GM23338 (cell line): ENCODE measurements around the gene MAST4. TPM values are rescaled to one million over a fixed set of nuclear protein-coding genes. Genes with fewer than 3 reads are reported as not detected.

Experiments used
- ATAC-seq: fragments of 200-7000 bp; cut with Tn5 transposase; 3 replicates; pipeline ENCODE4 v1.9.1; 2020
- DNase-seq: peaks from one replicate; pipeline ENCODE4 v3.0.0-alpha.2; 2015; ENCODE audit warnings: low spot score
- H2AFZ ChIP-seq: fragments of 200-600 bp; sonication (generic); 2 replicates; pipeline ENCODE4 v1.8.0; 2016; ENCODE audit warnings: antibody characterized with exemption, mild to moderate bottlenecking, moderate library complexity
- H3F3A ChIP-seq: fragments of 200-600 bp; sonication (generic); replicated peaks from 2 replicates; pipeline ENCODE4 v1.8.0; 2017; ENCODE audit warnings: antibody characterized with exemption, mixed run types, low read depth
- H3K27ac ChIP-seq: fragments of 200-600 bp; sonication (generic); 2 replicates; pipeline ENCODE4 v1.6.1; 2016; ENCODE audit warnings: low read depth
- H3K27me3 ChIP-seq: fragments of 200-600 bp; sonication (generic); 2 replicates; pipeline ENCODE4 v1.8.0; 2016; ENCODE audit warnings: mild to moderate bottlenecking, mixed run types, moderate library complexity; ENCODE audit not compliant: insufficient read depth
- H3K36me3 ChIP-seq: fragments of 200-600 bp; sonication (generic); 2 replicates; pipeline ENCODE4 v1.8.0; 2016; ENCODE audit warnings: mild to moderate bottlenecking; ENCODE audit not compliant: insufficient read depth
- H3K4me1 ChIP-seq: fragments of 200-600 bp; sonication (generic); 2 replicates; pipeline ENCODE4 v1.8.0; 2016; ENCODE audit warnings: mild to moderate bottlenecking, moderate library complexity; ENCODE audit not compliant: insufficient read depth
- H3K4me2 ChIP-seq: fragments of 200-600 bp; sonication (generic); 2 replicates; pipeline ENCODE4 v1.7.1; 2017; ENCODE audit warnings: mixed run types
- H3K4me3 ChIP-seq: fragments of 200-600 bp; sonication (generic); 2 replicates; pipeline ENCODE4 v1.6.1; 2016; ENCODE audit warnings: mixed run types
- H3K79me2 ChIP-seq: fragments of 200-600 bp; sonication (generic); replicated peaks from 2 replicates; pipeline ENCODE4 v1.8.0; 2017; ENCODE audit warnings: mild to moderate bottlenecking; ENCODE audit not compliant: insufficient read depth
- H3K9me2 ChIP-seq: fragments of 200-600 bp; sonication (generic); 2 replicates; pipeline ENCODE4 v1.8.0; 2017; ENCODE audit not compliant: insufficient read depth
- H4K20me1 ChIP-seq: fragments of 200-600 bp; sonication (generic); replicated peaks from 2 replicates; pipeline ENCODE4 v1.8.0; 2017; ENCODE audit warnings: mild to moderate bottlenecking; ENCODE audit not compliant: insufficient read depth
- H3K27ac Mint-ChIP-seq: 2 replicates; pipeline ENCODE4 v1.8.0; 2020; ENCODE audit warnings: inconsistent platforms, mild to moderate bottlenecking, moderate library complexity, mixed read lengths
- H3K27me3 Mint-ChIP-seq: 3 replicates; pipeline ENCODE4 v1.8.0; 2022; ENCODE audit warnings: low read depth, mild to moderate bottlenecking, moderate library complexity, mixed read lengths, inconsistent platforms; ENCODE audit not compliant: insufficient read depth, poor library complexity
- H3K36me3 Mint-ChIP-seq: 3 replicates; pipeline ENCODE4 v1.8.0; 2021; ENCODE audit warnings: low read depth, mild to moderate bottlenecking, inconsistent platforms, moderate library complexity, mixed read lengths
- H3K4me1 Mint-ChIP-seq: 3 replicates; pipeline ENCODE4 v1.8.0; 2020; ENCODE audit warnings: mild to moderate bottlenecking, inconsistent platforms, mixed read lengths
- H3K4me3 Mint-ChIP-seq: 3 replicates; pipeline ENCODE4 v1.8.0; 2021; ENCODE audit warnings: moderate library complexity, mild to moderate bottlenecking, inconsistent platforms, mixed read lengths
- H3K9me3 Mint-ChIP-seq: 3 replicates; pipeline ENCODE4 v1.8.0; 2020; ENCODE audit warnings: moderate library complexity, mild to moderate bottlenecking, inconsistent platforms, mixed read lengths
- CREB1 ChIP-seq: fragments of 250-450 bp; sonication (Bioruptor Pico); IDR thresholded peaks from 2 replicates; pipeline ENCODE4 v1.5.0; 2020; ENCODE audit warnings: low read depth, mild to moderate bottlenecking, moderate library complexity
- EZH2 ChIP-seq: fragments of 200-600 bp; sonication (generic); IDR thresholded peaks from one replicate; pipeline ENCODE4 v1.8.0; 2017; ENCODE audit warnings: antibody characterized with exemption, mild to moderate bottlenecking, low read depth; ENCODE audit not compliant: unreplicated experiment
- EZH2phosphoT487 ChIP-seq: fragments of 200-600 bp; sonication (generic); IDR thresholded peaks from one replicate; pipeline ENCODE4 v1.8.1; 2018; ENCODE audit warnings: antibody characterized with exemption; ENCODE audit not compliant: unreplicated experiment
- JUNB ChIP-seq: IDR thresholded peaks from one replicate; pipeline ENCODE4 v1.6.1; 2016; ENCODE audit warnings: antibody characterized with exemption; ENCODE audit not compliant: unreplicated experiment
- NANOG ChIP-seq: IDR thresholded peaks from 2 replicates; pipeline ENCODE4 v1.6.1; 2016; ENCODE audit warnings: antibody characterized with exemption, borderline replicate concordance
- POLR2AphosphoS5 ChIP-seq: IDR thresholded peaks from 2 replicates; pipeline ENCODE4 v1.6.1; 2016; ENCODE audit warnings: antibody characterized with exemption, low read depth
- STAT1 ChIP-seq: IDR thresholded peaks from one replicate; pipeline ENCODE4 v1.6.1; 2016; ENCODE audit warnings: antibody characterized with exemption; ENCODE audit not compliant: unreplicated experiment
- ZNF114 ChIP-seq: fragments of 250-450 bp; sonication (Bioruptor Pico); IDR thresholded peaks from 2 replicates; pipeline ENCODE4 v1.5.0; 2020; ENCODE audit warnings: mild to moderate bottlenecking, moderate library complexity
- ZNF331 ChIP-seq: fragments of 250-450 bp; sonication (Bioruptor Pico); IDR thresholded peaks from 2 replicates; pipeline ENCODE4 v1.5.0; 2020; ENCODE audit warnings: low read depth, mild to moderate bottlenecking, moderate library complexity
- polyA plus RNA-seq: library from polyadenylated mRNA; unstranded; fragments of >200 nt; fragmentation: Nextera tagmentation; extraction: Ambion mirVana; gene quantifications from 2 replicates; pipeline ENCODE4 v1.2.1, GENCODE V29; 2016
- total RNA-seq: library from RNA; depleted of rRNA; stranded (reverse); fragments of >200 nt; shearing (Covaris generic); gene quantifications from 2 replicates; pipeline ENCODE4 v1.2.3, GENCODE V29; 2014
- TF ChIP-seq, protein P1 (sequence below): IDR thresholded peaks from 2 replicates; pipeline ENCODE4 v1.6.1; 2016; ENCODE audit warnings: antibody characterized with exemption
- TF ChIP-seq, protein P2 (sequence below): fragments of 250-450 bp; sonication (Bioruptor Pico); IDR thresholded peaks from 2 replicates; pipeline ENCODE4 v1.5.0; 2020; ENCODE audit warnings: mild to moderate bottlenecking, moderate library complexity
- TF ChIP-seq, protein P3 (sequence below), 2 experiments: fragments of 200-600 bp in 1 of 2; sonication (generic) in 1 of 2; conservative IDR thresholded peaks; 2 replicates each; pipeline versions ENCODE4 v1.5.1 to v1.6.1; 2016 to 2017; ENCODE audit warnings: antibody characterized with exemption in 2 of 2, low read depth in 2 of 2, mild to moderate bottlenecking in 2 of 2, moderate library complexity in 1 of 2
- TF ChIP-seq, protein P4 (sequence below): IDR thresholded peaks from one replicate; pipeline ENCODE4 v1.6.1; 2018; ENCODE audit warnings: antibody characterized with exemption; ENCODE audit not compliant: unreplicated experiment

The MAST4 gene
- total and polyA plus RNA-seq, 2 experiments from 2014 or later: 3.6 to 8.5 TPM

DNA sequence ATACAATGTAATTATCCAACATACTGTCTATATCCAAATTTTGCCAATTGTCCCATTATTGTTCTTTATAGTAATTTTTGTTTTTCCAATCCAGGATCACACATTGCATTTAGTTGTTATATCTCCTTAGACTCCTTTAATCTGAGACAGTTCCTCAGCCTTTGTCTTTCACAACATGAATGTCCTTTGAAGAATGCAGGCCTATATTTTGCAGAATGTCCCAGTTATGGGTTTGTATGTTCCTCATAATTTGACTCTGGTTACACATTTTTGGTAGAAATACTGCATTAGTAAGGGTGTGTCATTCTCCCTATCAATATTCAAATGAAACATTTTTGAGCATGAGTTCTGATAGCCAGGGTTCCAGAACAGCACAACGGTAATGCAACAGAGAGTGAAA lies 593.7 kb downstream of the MAST4 start:
- ATAC-seq (no peak), DNase-seq (no peak)
- Histone ChIP-seq H2AFZ (no peak overlapping the region), H3K4me2 (no peak overlapping the region), H3K27me3 (no peaks in the 10 kb centered on the region), H3F3A (no peaks in the 10 kb centered on the region), H3K36me3 (no peaks in the 10 kb centered on the region), H3K27ac (no peak overlapping the region), H4K20me1 (no peaks in the 10 kb centered on the region), H3K4me3 (no peak overlapping the region), H3K79me2 (no peaks in the 10 kb centered on the region), H3K9me2 (0 out of 2 replicates have a peak, but pooled peaks cover 6% of the 10 kb centered on the region), H3K4me1 (0 out of 2 replicates have a peak, but pooled peaks cover 6% of the 10 kb centered on the region)
- Mint-ChIP-seq H3K27me3 (peaks cover 5% of the 10 kb centered on the region), H3K4me3 (no peak overlapping the region), H3K9me3 (peaks cover 9% of the 10 kb centered on the region), H3K36me3 (peaks cover 6% of the 10 kb centered on the region; the same call in 2 of the 3 replicates), H3K4me1 (peaks cover 10% of the 10 kb centered on the region), H3K27ac (no peak overlapping the region)
- TF ChIP-seq, protein P1, sequence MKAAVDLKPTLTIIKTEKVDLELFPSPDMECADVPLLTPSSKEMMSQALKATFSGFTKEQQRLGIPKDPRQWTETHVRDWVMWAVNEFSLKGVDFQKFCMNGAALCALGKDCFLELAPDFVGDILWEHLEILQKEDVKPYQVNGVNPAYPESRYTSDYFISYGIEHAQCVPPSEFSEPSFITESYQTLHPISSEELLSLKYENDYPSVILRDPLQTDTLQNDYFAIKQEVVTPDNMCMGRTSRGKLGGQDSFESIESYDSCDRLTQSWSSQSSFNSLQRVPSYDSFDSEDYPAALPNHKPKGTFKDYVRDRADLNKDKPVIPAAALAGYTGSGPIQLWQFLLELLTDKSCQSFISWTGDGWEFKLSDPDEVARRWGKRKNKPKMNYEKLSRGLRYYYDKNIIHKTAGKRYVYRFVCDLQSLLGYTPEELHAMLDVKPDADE: no peak
- TF ChIP-seq JUNB: no peak
- TF ChIP-seq CREB1 (CRISPR knock-in tag): no peak
- no peak for TF ChIP-seq NANOG
- TF ChIP-seq STAT1: no peak
- TF ChIP-seq, protein P2, sequence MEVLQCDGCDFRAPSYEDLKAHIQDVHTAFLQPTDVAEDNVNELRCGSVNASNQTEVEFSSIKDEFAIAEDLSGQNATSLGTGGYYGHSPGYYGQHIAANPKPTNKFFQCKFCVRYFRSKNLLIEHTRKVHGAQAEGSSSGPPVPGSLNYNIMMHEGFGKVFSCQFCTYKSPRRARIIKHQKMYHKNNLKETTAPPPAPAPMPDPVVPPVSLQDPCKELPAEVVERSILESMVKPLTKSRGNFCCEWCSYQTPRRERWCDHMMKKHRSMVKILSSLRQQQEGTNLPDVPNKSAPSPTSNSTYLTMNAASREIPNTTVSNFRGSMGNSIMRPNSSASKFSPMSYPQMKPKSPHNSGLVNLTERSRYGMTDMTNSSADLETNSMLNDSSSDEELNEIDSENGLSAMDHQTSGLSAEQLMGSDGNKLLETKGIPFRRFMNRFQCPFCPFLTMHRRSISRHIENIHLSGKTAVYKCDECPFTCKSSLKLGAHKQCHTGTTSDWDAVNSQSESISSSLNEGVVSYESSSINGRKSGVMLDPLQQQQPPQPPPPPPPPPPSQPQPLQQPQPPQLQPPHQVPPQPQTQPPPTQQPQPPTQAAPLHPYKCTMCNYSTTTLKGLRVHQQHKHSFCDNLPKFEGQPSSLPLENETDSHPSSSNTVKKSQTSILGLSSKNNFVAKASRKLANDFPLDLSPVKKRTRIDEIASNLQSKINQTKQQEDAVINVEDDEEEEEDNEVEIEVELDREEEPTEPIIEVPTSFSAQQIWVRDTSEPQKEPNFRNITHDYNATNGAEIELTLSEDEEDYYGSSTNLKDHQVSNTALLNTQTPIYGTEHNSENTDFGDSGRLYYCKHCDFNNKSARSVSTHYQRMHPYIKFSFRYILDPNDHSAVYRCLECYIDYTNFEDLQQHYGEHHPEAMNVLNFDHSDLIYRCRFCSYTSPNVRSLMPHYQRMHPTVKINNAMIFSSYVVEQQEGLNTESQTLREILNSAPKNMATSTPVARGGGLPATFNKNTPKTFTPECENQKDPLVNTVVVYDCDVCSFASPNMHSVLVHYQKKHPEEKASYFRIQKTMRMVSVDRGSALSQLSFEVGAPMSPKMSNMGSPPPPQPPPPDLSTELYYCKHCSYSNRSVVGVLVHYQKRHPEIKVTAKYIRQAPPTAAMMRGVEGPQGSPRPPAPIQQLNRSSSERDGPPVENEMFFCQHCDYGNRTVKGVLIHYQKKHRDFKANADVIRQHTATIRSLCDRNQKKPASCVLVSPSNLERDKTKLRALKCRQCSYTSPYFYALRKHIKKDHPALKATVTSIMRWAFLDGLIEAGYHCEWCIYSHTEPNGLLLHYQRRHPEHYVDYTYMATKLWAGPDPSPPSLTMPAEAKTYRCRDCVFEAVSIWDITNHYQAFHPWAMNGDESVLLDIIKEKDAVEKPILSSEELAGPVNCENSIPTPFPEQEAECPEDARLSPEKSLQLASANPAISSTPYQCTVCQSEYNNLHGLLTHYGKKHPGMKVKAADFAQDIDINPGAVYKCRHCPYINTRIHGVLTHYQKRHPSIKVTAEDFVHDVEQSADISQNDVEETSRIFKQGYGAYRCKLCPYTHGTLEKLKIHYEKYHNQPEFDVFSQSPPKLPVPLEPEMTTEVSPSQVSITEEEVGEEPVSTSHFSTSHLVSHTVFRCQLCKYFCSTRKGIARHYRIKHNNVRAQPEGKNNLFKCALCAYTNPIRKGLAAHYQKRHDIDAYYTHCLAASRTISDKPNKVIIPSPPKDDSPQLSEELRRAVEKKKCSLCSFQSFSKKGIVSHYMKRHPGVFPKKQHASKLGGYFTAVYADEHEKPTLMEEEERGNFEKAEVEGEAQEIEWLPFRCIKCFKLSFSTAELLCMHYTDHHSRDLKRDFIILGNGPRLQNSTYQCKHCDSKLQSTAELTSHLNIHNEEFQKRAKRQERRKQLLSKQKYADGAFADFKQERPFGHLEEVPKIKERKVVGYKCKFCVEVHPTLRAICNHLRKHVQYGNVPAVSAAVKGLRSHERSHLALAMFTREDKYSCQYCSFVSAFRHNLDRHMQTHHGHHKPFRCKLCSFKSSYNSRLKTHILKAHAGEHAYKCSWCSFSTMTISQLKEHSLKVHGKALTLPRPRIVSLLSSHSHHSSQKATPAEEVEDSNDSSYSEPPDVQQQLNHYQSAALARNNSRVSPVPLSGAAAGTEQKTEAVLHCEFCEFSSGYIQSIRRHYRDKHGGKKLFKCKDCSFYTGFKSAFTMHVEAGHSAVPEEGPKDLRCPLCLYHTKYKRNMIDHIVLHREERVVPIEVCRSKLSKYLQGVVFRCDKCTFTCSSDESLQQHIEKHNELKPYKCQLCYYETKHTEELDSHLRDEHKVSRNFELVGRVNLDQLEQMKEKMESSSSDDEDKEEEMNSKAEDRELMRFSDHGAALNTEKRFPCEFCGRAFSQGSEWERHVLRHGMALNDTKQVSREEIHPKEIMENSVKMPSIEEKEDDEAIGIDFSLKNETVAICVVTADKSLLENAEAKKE (CRISPR knock-in tag): no peak
- TF ChIP-seq ZNF331 (CRISPR knock-in tag): no peak
- TF ChIP-seq, protein P3, sequence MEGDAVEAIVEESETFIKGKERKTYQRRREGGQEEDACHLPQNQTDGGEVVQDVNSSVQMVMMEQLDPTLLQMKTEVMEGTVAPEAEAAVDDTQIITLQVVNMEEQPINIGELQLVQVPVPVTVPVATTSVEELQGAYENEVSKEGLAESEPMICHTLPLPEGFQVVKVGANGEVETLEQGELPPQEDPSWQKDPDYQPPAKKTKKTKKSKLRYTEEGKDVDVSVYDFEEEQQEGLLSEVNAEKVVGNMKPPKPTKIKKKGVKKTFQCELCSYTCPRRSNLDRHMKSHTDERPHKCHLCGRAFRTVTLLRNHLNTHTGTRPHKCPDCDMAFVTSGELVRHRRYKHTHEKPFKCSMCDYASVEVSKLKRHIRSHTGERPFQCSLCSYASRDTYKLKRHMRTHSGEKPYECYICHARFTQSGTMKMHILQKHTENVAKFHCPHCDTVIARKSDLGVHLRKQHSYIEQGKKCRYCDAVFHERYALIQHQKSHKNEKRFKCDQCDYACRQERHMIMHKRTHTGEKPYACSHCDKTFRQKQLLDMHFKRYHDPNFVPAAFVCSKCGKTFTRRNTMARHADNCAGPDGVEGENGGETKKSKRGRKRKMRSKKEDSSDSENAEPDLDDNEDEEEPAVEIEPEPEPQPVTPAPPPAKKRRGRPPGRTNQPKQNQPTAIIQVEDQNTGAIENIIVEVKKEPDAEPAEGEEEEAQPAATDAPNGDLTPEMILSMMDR (conservative IDR thresholded peaks at IDR 0.05; ENCODE audit: low read depth in 2 of 2): no peak
- TF ChIP-seq, protein P4, sequence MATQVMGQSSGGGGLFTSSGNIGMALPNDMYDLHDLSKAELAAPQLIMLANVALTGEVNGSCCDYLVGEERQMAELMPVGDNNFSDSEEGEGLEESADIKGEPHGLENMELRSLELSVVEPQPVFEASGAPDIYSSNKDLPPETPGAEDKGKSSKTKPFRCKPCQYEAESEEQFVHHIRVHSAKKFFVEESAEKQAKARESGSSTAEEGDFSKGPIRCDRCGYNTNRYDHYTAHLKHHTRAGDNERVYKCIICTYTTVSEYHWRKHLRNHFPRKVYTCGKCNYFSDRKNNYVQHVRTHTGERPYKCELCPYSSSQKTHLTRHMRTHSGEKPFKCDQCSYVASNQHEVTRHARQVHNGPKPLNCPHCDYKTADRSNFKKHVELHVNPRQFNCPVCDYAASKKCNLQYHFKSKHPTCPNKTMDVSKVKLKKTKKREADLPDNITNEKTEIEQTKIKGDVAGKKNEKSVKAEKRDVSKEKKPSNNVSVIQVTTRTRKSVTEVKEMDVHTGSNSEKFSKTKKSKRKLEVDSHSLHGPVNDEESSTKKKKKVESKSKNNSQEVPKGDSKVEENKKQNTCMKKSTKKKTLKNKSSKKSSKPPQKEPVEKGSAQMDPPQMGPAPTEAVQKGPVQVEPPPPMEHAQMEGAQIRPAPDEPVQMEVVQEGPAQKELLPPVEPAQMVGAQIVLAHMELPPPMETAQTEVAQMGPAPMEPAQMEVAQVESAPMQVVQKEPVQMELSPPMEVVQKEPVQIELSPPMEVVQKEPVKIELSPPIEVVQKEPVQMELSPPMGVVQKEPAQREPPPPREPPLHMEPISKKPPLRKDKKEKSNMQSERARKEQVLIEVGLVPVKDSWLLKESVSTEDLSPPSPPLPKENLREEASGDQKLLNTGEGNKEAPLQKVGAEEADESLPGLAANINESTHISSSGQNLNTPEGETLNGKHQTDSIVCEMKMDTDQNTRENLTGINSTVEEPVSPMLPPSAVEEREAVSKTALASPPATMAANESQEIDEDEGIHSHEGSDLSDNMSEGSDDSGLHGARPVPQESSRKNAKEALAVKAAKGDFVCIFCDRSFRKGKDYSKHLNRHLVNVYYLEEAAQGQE: no peak
- no peak for TF ChIP-seq ZNF114 (CRISPR knock-in tag)
- TF ChIP-seq POLR2AphosphoS5: no peak
- TF ChIP-seq EZH2phosphoT487: no peak
- no peak for TF ChIP-seq EZH2
